GM11168 (cell line): ENCODE data around the gene CDYL2.

Source experiments
- in situ Hi-C: fragments of 300-500 bp; cut with MboI; formaldehyde crosslinking; loops from one replicate; pipeline ENCODE4 v1.12.0; 2022; ENCODE audit warnings: low sequenced_read_pairs; ENCODE audit not compliant: unreplicated experiment

CDYL2 gene

GRCh38 chr16:80611171-80611929 is 193.0 kb downstream of the CDYL2 start:
- in situ Hi-C loops, result no loop called here

- in situ Hi-C loops, result no loop called here
Observed at GRCh38 chr16:80610481-80611156, 193.8 kb downstream of the CDYL2 start.

- in situ Hi-C loops, result no loop called here
Observed at GRCh38 chr16:80608946-80609345, 195.5 kb downstream of the CDYL2 start.

GRCh38 chr16:80607204-80607603 is 197.2 kb downstream of the CDYL2 start:
- in situ Hi-C loops, result no loop called here

- in situ Hi-C loops, result no loop called here
Observed at GRCh38 chr16:80606221-80606766, 198.1 kb downstream of the CDYL2 start.

- in situ Hi-C loops, result no loop called here
Observed at GRCh38 chr16:80604600-80605355, 199.6 kb downstream of the CDYL2 start.

- in situ Hi-C loops, result no loop called here
Observed at GRCh38 chr16:80602894-80603293, 201.5 kb downstream of the CDYL2 start.

GRCh38 chr16:80601182-80601581 is 203.2 kb downstream of the CDYL2 start:
- in situ Hi-C loops, result no loop called here

- in situ Hi-C loops, result no loop called here
Observed at GRCh38 chr16:80599466-80599865, 204.9 kb downstream of the CDYL2 start.

GRCh38 chr16:80596507-80597207 is 207.7 kb downstream of the CDYL2 start:
- in situ Hi-C loops, result no loop called here

GRCh38 chr16:80594756-80595155 is 209.6 kb downstream of the CDYL2 start:
- in situ Hi-C loops, result no loop called here

- in situ Hi-C loops, result no loop called here
Observed at GRCh38 chr16:80592273-80592672, 212.1 kb downstream of the CDYL2 start.

- in situ Hi-C loops, result no loop called here
Observed at GRCh38 chr16:80591071-80591915, 213.1 kb downstream of the CDYL2 start.

GRCh38 chr16:80587071-80587470 is 217.3 kb downstream of the CDYL2 start:
- in situ Hi-C loops, result no loop called here

- in situ Hi-C loops, result no loop called here
Observed at GRCh38 chr16:80586476-80586875, 217.9 kb downstream of the CDYL2 start.

GRCh38 chr16:80585764-80586163 is 218.6 kb downstream of the CDYL2 start:
- in situ Hi-C loops, result no loop called here

- in situ Hi-C loops, result no loop called here
Observed at GRCh38 chr16:80583466-80583865, 220.9 kb downstream of the CDYL2 start.

GRCh38 chr16:80580109-80580832 is 224.1 kb downstream of the CDYL2 start:
- in situ Hi-C loops, result no loop called here
